Stimulated activated CD8-positive, alpha-beta memory T cell treated with anti-CD3 and anti-CD28 coated beads, Interleukin-2, amount 100 ng/mL, for 48 hours (primary cell): ENCODE data around the gene TSFM.

Experiments
- DNase-seq, 2 donors: peaks; one replicate each; pipeline ENCODE4 v3.0.0-alpha.2; 2020; ENCODE audit warnings: low read depth in 2 of 2

The TSFM gene

GRCh38 chr12:57780284-57780897, 2.2 kb upstream of the TSFM start:
- DNase-seq, result no peak

GRCh38 chr12:57781244-57781643, 1.3 kb upstream of the TSFM start:
- no peak for DNase-seq

- DNase-seq, result no peak
Measured at GRCh38 chr12:57781801-57782200, 786 bp upstream of the TSFM start.

GRCh38 chr12:57782243-57782607, 362 bp upstream of the TSFM start:
- DNase-seq, result no peak

GRCh38 chr12:57783466-57783801, 847 bp downstream of the TSFM start:
- DNase-seq, result no peak

- no peak for DNase-seq
Measured at GRCh38 chr12:57783861-57784260, 1.3 kb downstream of the TSFM start.

GRCh38 chr12:57793920-57794319, 11.3 kb downstream of the TSFM start:
- no peak for DNase-seq

- DNase-seq, result no peak
Measured at GRCh38 chr12:57795354-57795753, 12.8 kb downstream of the TSFM start.

GRCh38 chr12:57796996-57797395, 14.4 kb downstream of the TSFM start:
- no peak for DNase-seq

- DNase-seq, result no peak
Measured at GRCh38 chr12:57797933-57798332, 15.3 kb downstream of the TSFM start.

GRCh38 chr12:57800965-57801364, 18.4 kb downstream of the TSFM start:
- no peak for DNase-seq

- DNase-seq, result no peak
Measured at GRCh38 chr12:57802607-57803006, 20.0 kb downstream of the TSFM start.

- peak in 1 of 2 donors; percentile 8 for DNase-seq
Measured at GRCh38 chr12:57803319-57803893, 20.8 kb downstream of the TSFM start.

- DNase-seq, result no peak
Measured at GRCh38 chr12:57806677-57807076, 24.1 kb downstream of the TSFM start.

- DNase-seq, result no peak
Measured at GRCh38 chr12:57807285-57807684, 24.7 kb downstream of the TSFM start.

GRCh38 chr12:57808351-57808750, 25.8 kb downstream of the TSFM start:
- no peak for DNase-seq

GRCh38 chr12:57809425-57809824, 26.8 kb downstream of the TSFM start:
- DNase-seq, result no peak

GRCh38 chr12:57810450-57810849, 27.9 kb downstream of the TSFM start:
- no peak for DNase-seq

- DNase-seq, result no peak
Measured at GRCh38 chr12:57811028-57811755, 28.6 kb downstream of the TSFM start.

GRCh38 chr12:57813111-57813970, 30.8 kb downstream of the TSFM start:
- no peak for DNase-seq

GRCh38 chr12:57813971-57814772, 31.6 kb downstream of the TSFM start:
- DNase-seq, result no peak
